ENCODE results near the gene MS4A4E. TPM values are rescaled to one million over a fixed set of nuclear protein-coding genes. Genes with fewer than 3 reads are reported as not detected.

The MS4A4E gene
- polyA plus RNA-seq (2012; ENCODE audit: insufficient read length, low read depth): 0.48 TPM

DNA sequence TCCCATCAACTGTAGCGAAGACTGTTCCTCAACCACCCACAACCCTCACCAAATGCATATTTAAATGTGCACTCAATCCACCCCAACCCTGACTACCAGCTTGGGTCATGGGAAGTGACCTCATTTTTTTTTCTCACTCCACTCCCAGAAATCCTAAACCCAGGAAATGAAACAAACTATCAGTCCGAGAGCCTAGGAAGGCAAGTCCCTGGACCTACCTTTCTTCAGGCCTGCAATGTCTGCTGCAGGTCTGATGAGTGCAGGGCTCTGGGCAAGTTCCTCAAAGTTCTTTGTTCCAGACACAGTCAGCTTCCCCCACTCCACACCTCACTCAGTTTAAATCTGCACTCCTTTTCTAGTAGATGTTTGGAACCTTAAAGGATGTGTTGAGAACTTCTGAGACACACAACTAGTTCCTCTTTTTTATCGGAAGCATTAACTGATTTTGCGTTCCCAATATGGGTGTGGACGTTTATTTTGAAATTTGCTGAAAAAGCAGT lies at the start of gene MS4A4E:
Gene MS4A4E, minus strand, starts transcription at position 398 of the 500 bp plus-strand sequence. CDS start 13,082 bp downstream, outside the sequence.
- TF ChIP-seq, protein P1, sequence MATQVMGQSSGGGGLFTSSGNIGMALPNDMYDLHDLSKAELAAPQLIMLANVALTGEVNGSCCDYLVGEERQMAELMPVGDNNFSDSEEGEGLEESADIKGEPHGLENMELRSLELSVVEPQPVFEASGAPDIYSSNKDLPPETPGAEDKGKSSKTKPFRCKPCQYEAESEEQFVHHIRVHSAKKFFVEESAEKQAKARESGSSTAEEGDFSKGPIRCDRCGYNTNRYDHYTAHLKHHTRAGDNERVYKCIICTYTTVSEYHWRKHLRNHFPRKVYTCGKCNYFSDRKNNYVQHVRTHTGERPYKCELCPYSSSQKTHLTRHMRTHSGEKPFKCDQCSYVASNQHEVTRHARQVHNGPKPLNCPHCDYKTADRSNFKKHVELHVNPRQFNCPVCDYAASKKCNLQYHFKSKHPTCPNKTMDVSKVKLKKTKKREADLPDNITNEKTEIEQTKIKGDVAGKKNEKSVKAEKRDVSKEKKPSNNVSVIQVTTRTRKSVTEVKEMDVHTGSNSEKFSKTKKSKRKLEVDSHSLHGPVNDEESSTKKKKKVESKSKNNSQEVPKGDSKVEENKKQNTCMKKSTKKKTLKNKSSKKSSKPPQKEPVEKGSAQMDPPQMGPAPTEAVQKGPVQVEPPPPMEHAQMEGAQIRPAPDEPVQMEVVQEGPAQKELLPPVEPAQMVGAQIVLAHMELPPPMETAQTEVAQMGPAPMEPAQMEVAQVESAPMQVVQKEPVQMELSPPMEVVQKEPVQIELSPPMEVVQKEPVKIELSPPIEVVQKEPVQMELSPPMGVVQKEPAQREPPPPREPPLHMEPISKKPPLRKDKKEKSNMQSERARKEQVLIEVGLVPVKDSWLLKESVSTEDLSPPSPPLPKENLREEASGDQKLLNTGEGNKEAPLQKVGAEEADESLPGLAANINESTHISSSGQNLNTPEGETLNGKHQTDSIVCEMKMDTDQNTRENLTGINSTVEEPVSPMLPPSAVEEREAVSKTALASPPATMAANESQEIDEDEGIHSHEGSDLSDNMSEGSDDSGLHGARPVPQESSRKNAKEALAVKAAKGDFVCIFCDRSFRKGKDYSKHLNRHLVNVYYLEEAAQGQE (IDR thresholded peaks at IDR 0.05; ENCODE audit: insufficient read depth in 1 of 2, low read depth in 2 of 2, low read length in 2 of 2): no peak
- TF ChIP-seq SIN3A (IDR thresholded peaks at IDR 0.05; ENCODE audit: borderline replicate concordance, insufficient read depth, low read length) (no peak), FOXP2 (optimal IDR thresholded peaks at IDR 0.05; ENCODE audit: borderline replicate concordance, extremely low read depth, extremely low read length, insufficient read depth) (no peak), POLR2AphosphoS5 (IDR thresholded peaks at IDR 0.05; ENCODE audit: low read depth, low read length) (no peak), TAF1 (IDR thresholded peaks at IDR 0.05; ENCODE audit: borderline replicate concordance, insufficient read depth, low read length) (no peak)

DNA sequence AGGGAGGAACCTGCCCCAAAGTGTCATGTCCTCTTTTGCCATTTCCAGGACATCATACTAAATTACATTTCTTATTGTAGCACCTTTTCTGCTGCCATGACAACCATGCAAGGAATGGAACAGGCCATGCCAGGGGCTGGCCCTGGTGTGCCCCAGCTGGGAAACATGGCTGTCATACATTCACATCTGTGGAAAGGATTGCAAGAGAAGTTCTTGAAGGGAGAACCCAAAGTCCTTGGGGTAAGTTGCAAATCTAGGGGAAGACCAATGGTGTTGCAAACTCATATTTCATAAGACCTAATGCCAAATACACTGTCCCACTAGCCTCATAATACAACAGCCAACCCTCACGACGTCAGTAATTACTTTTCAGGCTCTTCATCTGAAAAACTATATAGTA lies 49.2 kb upstream of the MS4A4E start:
- TF ChIP-seq, protein P1 (IDR thresholded peaks at IDR 0.05; ENCODE audit: insufficient read depth in 1 of 2, low read depth in 2 of 2, low read length in 2 of 2): no peak
- TF ChIP-seq TAF1 (IDR thresholded peaks at IDR 0.05; ENCODE audit: borderline replicate concordance, insufficient read depth, low read length): no peak
- TF ChIP-seq POLR2AphosphoS5 (IDR thresholded peaks at IDR 0.05; ENCODE audit: low read depth, low read length): no peak

DNA sequence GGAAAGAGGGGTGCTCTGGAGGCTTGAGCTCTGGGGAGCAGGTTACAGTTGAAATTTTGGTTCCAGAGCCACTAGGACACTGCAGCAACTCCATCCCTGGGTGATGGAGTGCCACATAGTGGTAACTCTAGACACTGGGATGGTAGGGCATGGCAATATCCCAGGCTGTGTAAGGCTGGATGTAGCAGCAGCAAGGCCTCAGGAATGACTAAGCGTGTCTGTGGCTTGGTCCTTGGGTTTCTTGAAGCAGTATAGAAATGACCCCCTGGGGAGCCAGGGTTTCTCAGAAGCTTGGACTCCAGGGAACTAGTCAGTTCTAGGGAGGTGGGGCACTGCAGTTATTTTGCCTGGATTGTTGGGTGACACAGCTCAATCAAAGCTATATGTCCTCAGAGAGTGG lies 45.6 kb upstream of the MS4A4E start:
- no peak for TF ChIP-seq SIN3A (IDR thresholded peaks at IDR 0.05; ENCODE audit: borderline replicate concordance, insufficient read depth, low read length)
- TF ChIP-seq POLR2AphosphoS5 (IDR thresholded peaks at IDR 0.05; ENCODE audit: low read depth, low read length): no peak
- TF ChIP-seq FOXP2 (optimal IDR thresholded peaks at IDR 0.05; ENCODE audit: borderline replicate concordance, extremely low read depth, extremely low read length, insufficient read depth): no peak
- TF ChIP-seq TAF1 (IDR thresholded peaks at IDR 0.05; ENCODE audit: borderline replicate concordance, insufficient read depth, low read length): no peak
- TF ChIP-seq, protein P1 (IDR thresholded peaks at IDR 0.05; ENCODE audit: insufficient read depth in 1 of 2, low read depth in 2 of 2, low read length in 2 of 2): no peak

DNA sequence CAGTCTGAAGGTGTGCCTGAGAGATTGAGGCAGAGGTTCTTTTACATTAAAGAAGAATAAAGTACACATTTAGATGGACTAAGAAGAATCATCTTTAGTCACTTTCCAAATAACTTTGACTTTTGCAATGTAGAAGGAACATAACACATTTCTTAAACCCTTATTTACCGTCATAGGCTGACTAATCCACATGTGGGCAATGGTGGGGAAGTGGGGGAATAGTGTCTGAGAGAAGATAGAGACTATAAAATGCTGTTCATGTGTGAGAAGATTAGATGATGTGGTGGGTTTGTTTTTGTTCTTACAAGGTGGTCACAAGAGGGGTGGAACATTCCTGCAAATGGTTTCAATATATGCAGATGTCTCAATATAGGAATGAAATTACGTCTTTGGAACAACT lies 39.3 kb upstream of the MS4A4E start:
- TF ChIP-seq, protein P1 (IDR thresholded peaks at IDR 0.05; ENCODE audit: insufficient read depth in 1 of 2, low read depth in 2 of 2, low read length in 2 of 2): no peak
- TF ChIP-seq POLR2AphosphoS5 (IDR thresholded peaks at IDR 0.05; ENCODE audit: low read depth, low read length) (no peak), FOXP2 (optimal IDR thresholded peaks at IDR 0.05; ENCODE audit: borderline replicate concordance, extremely low read depth, extremely low read length, insufficient read depth) (no peak), SIN3A (IDR thresholded peaks at IDR 0.05; ENCODE audit: borderline replicate concordance, insufficient read depth, low read length) (no peak), TAF1 (IDR thresholded peaks at IDR 0.05; ENCODE audit: borderline replicate concordance, insufficient read depth, low read length) (no peak)

DNA sequence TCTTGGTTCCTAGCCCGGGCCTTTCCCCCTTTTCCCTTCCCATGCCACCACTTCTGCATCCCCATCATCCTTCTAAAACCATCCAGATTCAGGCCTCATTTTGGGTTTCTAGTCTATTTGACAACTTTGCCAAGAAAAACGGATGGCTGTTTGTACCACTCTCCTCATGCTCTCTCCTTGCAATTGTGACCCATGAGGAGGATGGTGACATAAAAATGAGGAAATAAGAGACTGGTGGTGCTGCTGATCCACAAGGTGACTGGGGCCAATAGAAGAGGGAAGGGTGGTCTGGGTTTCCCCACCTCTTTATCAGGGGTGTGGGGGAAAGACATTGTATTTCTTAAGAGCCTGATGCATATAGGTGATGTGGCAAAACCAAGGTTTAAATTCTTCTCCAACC lies 38.5 kb upstream of the MS4A4E start:
- TF ChIP-seq FOXP2 (optimal IDR thresholded peaks at IDR 0.05; ENCODE audit: borderline replicate concordance, extremely low read depth, extremely low read length, insufficient read depth): no peak
- TF ChIP-seq, protein P1 (IDR thresholded peaks at IDR 0.05; ENCODE audit: insufficient read depth in 1 of 2, low read depth in 2 of 2, low read length in 2 of 2): no peak
- TF ChIP-seq TAF1 (IDR thresholded peaks at IDR 0.05; ENCODE audit: borderline replicate concordance, insufficient read depth, low read length): no peak
- no peak for TF ChIP-seq POLR2AphosphoS5 (IDR thresholded peaks at IDR 0.05; ENCODE audit: low read depth, low read length)
